Cardiac muscle cell (in vitro differentiated cells and primary cell): ENCODE results near the gene TMEM128. TPM values are rescaled to one million over a fixed set of nuclear protein-coding genes. Genes with fewer than 3 reads are reported as not detected.
A peak's percentile ranks its signal among the peaks of the same experiment; 100 is the strongest.

Experiments
- DNase-seq, 2 donors: peaks; one replicate each; pipeline versions ENCODE4 v3.0.0 to v3.0.0-alpha.2; 2010 to 2017; ENCODE audit warnings: low read depth in 1 of 2, low spot score in 1 of 2
- H3K27ac ChIP-seq: fragments of 200-600 bp; sonication (generic); 2 replicates; pipeline ENCODE4 v1.5.1; 2016
- H3K27me3 ChIP-seq: fragments of 200-600 bp; sonication (generic); 2 replicates; pipeline ENCODE4 v1.6.0; 2016; ENCODE audit warnings: control low read depth
- H3K36me3 ChIP-seq: fragments of 200-600 bp; sonication (generic); 2 replicates; pipeline ENCODE4 v1.5.1; 2016; ENCODE audit warnings: control low read depth
- H3K4me1 ChIP-seq: fragments of 200-600 bp; sonication (generic); 2 replicates; pipeline ENCODE4 v1.8.1; 2017; ENCODE audit warnings: low read depth, mild to moderate bottlenecking, mixed run types
- H3K4me3 ChIP-seq: fragments of 200-600 bp; sonication (generic); 2 replicates; pipeline ENCODE4 v1.5.1; 2016; ENCODE audit warnings: mild to moderate bottlenecking
- H3K9me3 ChIP-seq: fragments of 200-600 bp; sonication (generic); 2 replicates; pipeline ENCODE4 v1.5.1; 2017; ENCODE audit warnings: low read depth, mild to moderate bottlenecking, control low read depth
- polyA plus RNA-seq: library from polyadenylated mRNA; unstranded; fragments of >200 nt; fragmentation: Nextera tagmentation; extraction: Ambion mirVana; gene quantifications from 2 replicates; pipeline ENCODE4 v1.2.1, GENCODE V29; 2016
- total RNA-seq: library from RNA; depleted of rRNA; stranded (reverse); fragments of >200 nt; gene quantifications from 2 replicates; pipeline ENCODE4 v1.2.3, GENCODE V29; 2016
- TF ChIP-seq, protein P1 (sequence below): IDR thresholded peaks from 2 replicates; pipeline ENCODE4 v1.5.1; 2012; ENCODE audit warnings: low read depth, mild to moderate bottlenecking, low read length

TMEM128 gene, protein sequence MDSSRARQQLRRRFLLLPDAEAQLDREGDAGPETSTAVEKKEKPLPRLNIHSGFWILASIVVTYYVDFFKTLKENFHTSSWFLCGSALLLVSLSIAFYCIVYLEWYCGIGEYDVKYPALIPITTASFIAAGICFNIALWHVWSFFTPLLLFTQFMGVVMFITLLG
- total RNA-seq: 15.2 and 20.0 TPM in 2 replicates
- polyA plus RNA-seq: 50.5 and 60.1 TPM in 2 replicates

DNA sequence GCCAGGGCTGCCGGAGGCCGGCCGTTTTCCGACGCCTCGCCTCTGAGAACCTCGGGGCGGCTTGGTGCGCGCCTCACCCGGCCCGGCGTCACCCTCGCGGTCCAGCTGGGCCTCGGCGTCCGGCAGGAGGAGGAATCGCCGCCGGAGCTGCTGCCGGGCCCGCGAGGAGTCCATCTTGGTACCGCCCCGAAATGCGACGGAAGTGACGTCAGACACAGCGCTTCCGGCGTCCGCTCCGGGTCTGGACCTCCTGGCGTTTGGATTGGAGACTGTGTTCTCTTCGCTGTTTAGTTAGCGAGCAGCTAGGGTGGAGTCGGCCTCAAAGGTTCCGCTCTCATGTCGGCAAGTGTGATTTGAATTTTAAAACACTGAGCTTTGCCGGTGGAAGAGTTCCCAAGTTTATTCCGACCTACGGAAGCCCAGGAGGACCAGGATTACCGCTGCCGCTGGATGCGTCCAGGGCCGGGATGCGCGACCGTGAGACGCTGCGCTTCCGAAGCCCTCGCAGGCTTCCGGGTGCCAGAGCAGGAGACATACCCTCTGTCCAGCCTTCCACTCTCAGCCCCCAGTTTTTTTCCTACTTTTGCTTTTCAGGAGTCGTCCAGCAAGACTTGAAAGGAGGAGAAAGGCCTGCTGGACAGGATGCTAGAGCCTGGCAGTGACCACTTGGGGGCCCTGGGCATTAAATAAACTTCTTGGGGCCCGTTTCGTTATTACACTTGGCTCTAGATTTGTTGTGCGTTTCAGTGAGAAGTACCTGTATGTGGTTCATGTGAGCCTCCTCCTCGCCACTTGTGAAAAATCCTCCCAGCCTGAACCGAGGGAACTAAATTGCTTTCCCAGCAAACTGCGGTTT is at the start of gene TMEM128:
TMEM128 (minus strand) TSS at position 195 of the 856 bp plus-strand sequence; CDS start at position 174, 21 bp downstream.
- H3K4me3 ChIP-seq: peak within 1 kb of the TSS; percentile 89
- DNase-seq: peak; percentile 95
- peaks cover 14% of the 10 kb centered on the region for H3K4me1 ChIP-seq
- peak within 1 kb of the TSS; percentile 95 for H3K27ac ChIP-seq
- H3K27me3 ChIP-seq: peaks cover 10% of the 10 kb centered on the region
- no peaks in the 10 kb centered on the region for H3K9me3 ChIP-seq
- TF ChIP-seq, protein P1, sequence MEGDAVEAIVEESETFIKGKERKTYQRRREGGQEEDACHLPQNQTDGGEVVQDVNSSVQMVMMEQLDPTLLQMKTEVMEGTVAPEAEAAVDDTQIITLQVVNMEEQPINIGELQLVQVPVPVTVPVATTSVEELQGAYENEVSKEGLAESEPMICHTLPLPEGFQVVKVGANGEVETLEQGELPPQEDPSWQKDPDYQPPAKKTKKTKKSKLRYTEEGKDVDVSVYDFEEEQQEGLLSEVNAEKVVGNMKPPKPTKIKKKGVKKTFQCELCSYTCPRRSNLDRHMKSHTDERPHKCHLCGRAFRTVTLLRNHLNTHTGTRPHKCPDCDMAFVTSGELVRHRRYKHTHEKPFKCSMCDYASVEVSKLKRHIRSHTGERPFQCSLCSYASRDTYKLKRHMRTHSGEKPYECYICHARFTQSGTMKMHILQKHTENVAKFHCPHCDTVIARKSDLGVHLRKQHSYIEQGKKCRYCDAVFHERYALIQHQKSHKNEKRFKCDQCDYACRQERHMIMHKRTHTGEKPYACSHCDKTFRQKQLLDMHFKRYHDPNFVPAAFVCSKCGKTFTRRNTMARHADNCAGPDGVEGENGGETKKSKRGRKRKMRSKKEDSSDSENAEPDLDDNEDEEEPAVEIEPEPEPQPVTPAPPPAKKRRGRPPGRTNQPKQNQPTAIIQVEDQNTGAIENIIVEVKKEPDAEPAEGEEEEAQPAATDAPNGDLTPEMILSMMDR: peak; percentile 31
- H3K36me3 ChIP-seq: peaks cover 15% of the 10 kb centered on the region

DNA sequence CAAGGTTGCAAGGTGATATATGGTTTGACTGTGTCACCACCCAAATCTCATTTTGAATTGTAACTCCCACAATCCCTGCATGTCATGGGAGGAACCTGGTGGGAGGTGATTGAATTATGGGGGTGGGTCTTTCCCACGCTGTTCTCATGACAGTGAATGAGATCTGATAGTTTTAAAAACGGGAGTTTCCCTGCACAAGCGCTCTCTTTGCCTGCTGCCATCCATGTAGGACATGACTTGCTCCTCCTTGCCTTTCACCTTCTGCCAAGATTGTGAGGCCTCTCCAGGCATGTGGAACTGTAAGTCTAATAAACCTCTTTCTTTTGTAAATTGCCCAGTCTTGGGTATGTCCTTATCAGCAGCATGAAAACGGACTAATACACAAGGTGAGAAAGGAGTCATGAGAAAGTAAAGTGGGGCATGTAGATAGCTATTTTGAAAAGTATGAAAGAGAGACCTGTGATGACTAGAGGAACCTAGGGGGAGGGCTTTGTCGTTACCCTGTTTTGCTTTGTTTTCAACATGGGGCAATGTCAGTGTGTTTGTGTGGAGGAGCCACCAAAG is 48.3 kb upstream of the TMEM128 start:
- no peak for DNase-seq

DNA sequence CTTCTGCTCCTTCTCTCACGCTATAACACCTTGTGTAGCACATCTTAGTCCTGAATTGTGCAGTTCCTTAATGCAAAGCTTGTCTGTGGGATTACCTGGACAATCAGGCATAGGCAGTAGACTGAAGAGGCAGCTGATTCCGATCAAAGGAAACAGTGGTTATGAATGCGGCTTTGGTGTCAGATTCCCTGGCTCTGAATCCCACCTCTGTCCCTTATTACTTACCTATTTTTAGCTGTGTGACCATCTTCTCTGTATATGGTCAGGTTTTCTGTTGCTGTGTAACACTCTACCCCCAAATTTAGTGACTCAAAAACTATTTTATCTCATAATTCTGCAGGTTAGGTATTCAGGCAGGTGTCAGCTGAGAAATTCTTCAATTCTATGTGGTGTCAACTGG is 45.3 kb upstream of the TMEM128 start:
- TF ChIP-seq, protein P1: no peak
- DNase-seq: no peak
- Histone ChIP-seq H3K4me3 (no peak overlapping the region), H3K9me3 (no peaks in the 10 kb centered on the region), H3K27ac (no peak overlapping the region), H3K36me3 (no peaks in the 10 kb centered on the region), H3K27me3 (no peaks in the 10 kb centered on the region), H3K4me1 (peaks cover 8% of the 10 kb centered on the region)

More for the DNA sequence above, 48.3 kb upstream of the TMEM128 start:
- Histone ChIP-seq H3K27me3 (no peaks in the 10 kb centered on the region), H3K4me1 (peaks cover 1% of the 10 kb centered on the region), H3K9me3 (no peaks in the 10 kb centered on the region), H3K4me3 (no peak overlapping the region), H3K36me3 (no peaks in the 10 kb centered on the region), H3K27ac (no peak overlapping the region)
- TF ChIP-seq, protein P1: no peak

DNA sequence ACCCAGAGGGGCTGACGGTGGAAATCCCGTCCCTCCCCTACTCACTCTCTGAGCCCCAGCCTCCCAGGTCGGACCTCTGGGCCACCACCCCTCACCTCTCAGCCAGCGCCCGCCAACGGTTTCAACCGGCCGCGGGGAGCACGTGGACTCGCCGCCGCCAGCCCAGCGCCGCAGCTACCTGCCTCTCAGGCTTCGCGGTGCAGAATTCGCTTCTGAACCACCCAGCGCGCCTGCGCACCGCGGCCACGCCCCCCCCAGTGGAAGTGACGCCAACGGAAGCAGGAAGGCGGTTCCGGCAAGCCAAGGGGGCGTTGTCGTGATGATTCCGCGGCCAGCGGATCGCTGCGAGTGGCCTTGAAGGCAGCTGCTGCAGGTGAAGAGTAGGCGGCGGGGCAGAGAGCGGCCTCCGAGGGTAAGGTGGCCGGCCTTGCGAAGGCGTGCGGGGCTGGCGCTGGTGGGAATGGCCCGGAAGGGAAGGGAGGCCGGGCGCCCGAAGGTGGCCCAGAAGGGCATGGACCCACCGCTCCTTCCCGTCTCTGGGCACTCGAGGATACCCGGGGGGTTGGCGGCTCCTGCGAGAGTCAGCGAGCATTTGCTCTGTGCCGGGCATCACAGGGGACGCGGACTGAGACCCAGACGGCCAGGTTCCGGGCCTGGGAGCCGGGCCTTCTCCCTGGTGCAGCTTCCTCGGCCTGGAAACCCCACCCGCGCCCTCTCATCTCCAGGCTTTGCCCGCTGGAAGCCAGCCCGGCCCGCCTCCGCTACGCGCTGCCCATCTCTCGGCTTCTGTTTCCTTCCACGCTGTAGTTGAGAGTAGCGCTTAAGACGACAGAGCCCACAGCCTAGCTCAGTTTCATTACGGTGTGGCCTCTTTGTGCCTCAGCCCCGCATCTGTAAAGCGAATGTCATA is 42.2 kb upstream of the TMEM128 start, which contains the start of the genes LYAR and ZBTB49:
LYAR (minus strand) TSS at position 214 of the 910 bp plus-strand sequence. CDS start 6,412 bp downstream, outside the sequence.
ZBTB49 (plus strand) TSS at position 311 of the 910 bp plus-strand sequence. CDS start 9,695 bp downstream, outside the sequence.
- DNase-seq: peak; percentile 93 to 95
- peaks cover 19% of the 10 kb centered on the region for H3K4me1 ChIP-seq
- no peaks in the 10 kb centered on the region for H3K27me3 ChIP-seq
- no peaks in the 10 kb centered on the region for H3K36me3 ChIP-seq
- H3K27ac ChIP-seq: peak within 1 kb of the TSS; percentile 66
- H3K9me3 ChIP-seq: no peaks in the 10 kb centered on the region
- H3K4me3 ChIP-seq: peak within 1 kb of the TSS; percentile 85
- TF ChIP-seq, protein P1: no peak

DNA sequence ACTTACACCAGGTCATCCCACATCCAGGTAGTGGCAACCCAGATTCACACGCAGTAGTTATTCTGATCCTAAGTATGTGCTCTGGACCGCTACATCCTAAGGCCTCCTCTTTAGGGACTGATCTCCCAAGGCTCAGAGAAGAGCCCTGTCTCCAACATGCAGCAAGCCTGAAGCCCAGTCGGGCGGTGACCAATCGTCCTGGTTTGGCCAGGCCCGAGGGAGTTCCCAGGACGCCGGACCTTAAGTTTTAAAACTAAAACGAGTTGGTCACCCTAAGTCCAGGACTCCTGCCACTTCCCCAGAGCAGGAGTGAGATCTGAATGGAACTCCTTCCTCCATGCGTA is 41.5 kb upstream of the TMEM128 start:
- Histone ChIP-seq H3K27me3 (no peaks in the 10 kb centered on the region), H3K4me1 (peaks cover 23% of the 10 kb centered on the region), H3K27ac (peak overlapping the region; percentile 66), H3K9me3 (no peaks in the 10 kb centered on the region), H3K36me3 (no peaks in the 10 kb centered on the region), H3K4me3 (peak overlapping the region; percentile 85)
- TF ChIP-seq, protein P1: no peak
- DNase-seq: no peak
